ENCODE measurements around the gene AIP. TPM values are rescaled to one million over a fixed set of nuclear protein-coding genes. Genes with fewer than 3 reads are reported as not detected.

Gene AIP
- total and polyA plus RNA-seq, 9 donors, result 33.5 to 114 (median 65.4) TPM

DNA sequence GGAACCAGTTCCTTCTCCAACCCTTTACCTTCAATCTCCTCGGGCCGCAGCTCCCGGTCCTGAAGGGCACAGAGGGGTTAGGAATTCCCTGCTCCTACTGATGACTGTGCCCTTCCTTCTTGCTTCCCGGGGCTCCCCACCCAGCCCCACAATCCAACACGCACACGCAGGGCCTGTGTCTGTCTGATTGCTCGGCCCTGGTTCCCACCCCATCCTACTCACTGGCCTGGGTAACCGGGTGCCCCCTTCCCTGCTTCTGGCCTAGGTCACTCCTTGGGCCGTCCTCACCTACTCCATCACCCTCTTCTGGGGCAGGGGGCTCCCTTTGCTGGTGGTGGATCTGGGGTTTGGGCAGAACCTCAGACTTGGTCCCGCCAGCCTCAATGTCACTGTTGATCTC lies 39.1 kb downstream of the AIP start:
- no peak for DNase-seq
- no peaks in the 10 kb centered on the region for H3K36me3 ChIP-seq
- whole genome bisulfite sequencing, 3 donors, result 72 to 77% (median 73%) methylated on average over 10 of the region's 10 CpGs
- no peak overlapping the region for H3K27ac ChIP-seq
- no peaks in the 10 kb centered on the region for H3K27me3 ChIP-seq
- H3K9me3 ChIP-seq, result no peaks in the 10 kb centered on the region
- TF ChIP-seq POLR2A (IDR thresholded peaks at IDR 0.05), result no peak
- TF ChIP-seq CTCF (IDR thresholded peaks at IDR 0.05), result no peak
- no peak for TF ChIP-seq EP300 (IDR thresholded peaks at IDR 0.05)
- H3K4me1 ChIP-seq (ENCODE audit: insufficient read depth), result no peaks in the 10 kb centered on the region
- intact Hi-C loops (cut with DNase I), result no loop called here
- no peak overlapping the region for H3K4me3 ChIP-seq

DNA sequence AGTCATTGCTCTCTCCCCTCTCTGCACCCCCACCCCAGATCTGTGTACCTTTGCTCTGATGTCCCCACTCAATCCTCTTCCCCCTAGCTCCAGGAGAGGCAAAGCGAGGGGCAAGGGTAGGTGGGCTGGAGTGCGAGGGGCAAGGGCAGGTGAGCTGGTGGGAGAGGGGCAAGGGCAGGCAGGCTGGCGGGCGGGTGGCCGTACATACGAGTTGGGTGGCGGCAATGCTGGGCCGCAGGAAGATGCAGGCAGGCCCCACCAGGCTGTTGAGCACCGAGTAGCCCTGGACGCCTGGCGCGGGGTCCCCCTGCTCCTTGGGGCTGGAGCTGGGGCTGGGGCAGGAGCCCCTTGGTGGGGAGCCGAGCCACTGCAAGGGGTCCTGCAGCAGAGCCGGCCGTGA lies 39.5 kb downstream of the AIP start:
- TF ChIP-seq EP300 (IDR thresholded peaks at IDR 0.05) (no peak), POLR2A (IDR thresholded peaks at IDR 0.05) (no peak), CTCF (IDR thresholded peaks at IDR 0.05) (no peak)

GRCh38 chr11:67522844-67523555 lies 40.2 kb downstream of the AIP start, which contains the start of gene CABP2:
CABP2 (minus strand) TSS chr11:67523446; CDS start chr11:67523326, 120 bp downstream.
- 73 to 81% (median 79%) methylated on average over 20 to 23 of the region's 23 CpGs for whole genome bisulfite sequencing, 3 donors
- Histone ChIP-seq H3K36me3 (no peaks in the 10 kb centered on the region), H3K27me3 (no peaks in the 10 kb centered on the region), H3K4me3 (no peak within 1 kb of the TSS), H3K9me3 (no peaks in the 10 kb centered on the region), H3K4me1 (ENCODE audit: insufficient read depth) (no peaks in the 10 kb centered on the region), H3K27ac (no peak within 1 kb of the TSS)
- intact Hi-C loops (cut with DNase I), result no loop called here
- no peak for DNase-seq
- TF ChIP-seq CTCF (IDR thresholded peaks at IDR 0.05) (no peak), POLR2A (IDR thresholded peaks at IDR 0.05) (no peak), EP300 (IDR thresholded peaks at IDR 0.05) (no peak)

More for the DNA sequence above, 39.5 kb downstream of the AIP start:
- Histone ChIP-seq H3K4me3 (no peak overlapping the region), H3K27ac (no peak overlapping the region), H3K9me3 (no peaks in the 10 kb centered on the region), H3K4me1 (ENCODE audit: insufficient read depth) (no peaks in the 10 kb centered on the region), H3K27me3 (no peaks in the 10 kb centered on the region), H3K36me3 (no peaks in the 10 kb centered on the region)
- intact Hi-C loops (cut with DNase I), result no loop called here
- DNase-seq, result no peak
- 88 to 94% (median 88%) methylated on average over 15 of the region's 15 CpGs for WGBS, 3 donors

DNA sequence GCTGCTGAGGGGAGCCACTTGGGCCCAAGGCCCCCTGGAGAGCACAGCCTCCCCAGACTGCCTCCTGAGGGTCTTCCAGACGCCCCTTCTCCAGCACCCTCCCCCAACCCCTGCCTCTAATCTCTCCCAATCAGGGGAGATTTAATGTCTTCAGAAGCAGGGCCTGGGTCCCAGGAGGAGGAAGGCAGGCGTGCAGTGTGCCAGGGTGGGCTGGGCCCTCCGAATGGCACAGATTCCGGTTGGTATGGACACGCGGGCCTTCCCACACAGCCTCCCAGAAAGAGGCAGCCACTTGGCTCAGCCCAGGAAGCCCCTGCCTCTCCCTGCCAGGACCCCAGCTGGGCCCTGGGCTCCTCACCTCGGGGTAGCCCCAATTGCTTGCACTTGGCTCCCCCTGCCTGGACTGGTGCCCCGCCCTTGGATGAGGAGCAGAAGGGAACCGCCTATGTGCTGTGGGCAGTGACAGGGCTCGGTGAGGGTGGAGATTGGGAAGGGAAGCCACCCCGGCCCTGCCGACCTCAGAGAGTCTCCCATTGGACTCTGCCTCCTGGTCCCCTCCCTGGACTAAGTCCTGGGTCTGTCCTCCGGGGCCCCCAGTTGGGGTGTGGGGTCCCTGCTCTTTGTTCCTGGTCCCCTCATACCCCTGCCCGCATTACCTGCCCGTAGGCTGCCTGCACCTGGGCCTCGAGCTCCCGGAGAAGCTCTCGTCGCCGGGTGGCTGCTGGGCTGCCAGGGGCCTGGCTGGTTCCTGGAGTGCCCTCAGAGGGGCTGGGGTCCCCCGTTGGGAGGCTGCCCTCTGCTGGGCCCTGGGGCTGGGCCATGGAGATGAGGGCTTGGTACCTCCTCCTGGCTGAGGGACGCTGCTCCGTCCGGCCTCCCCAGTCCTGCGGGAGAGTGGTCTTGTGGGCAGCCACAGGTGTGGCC lies 41.0 kb downstream of the AIP start:
- no peaks in the 10 kb centered on the region for H3K36me3 ChIP-seq
- no peak overlapping the region for H3K27ac ChIP-seq
- DNase-seq, result no peak
- H3K9me3 ChIP-seq, result no peaks in the 10 kb centered on the region
- no peaks in the 10 kb centered on the region for H3K4me1 ChIP-seq (ENCODE audit: insufficient read depth)
- intact Hi-C loops (cut with DNase I), result no loop called here
- no peak overlapping the region for H3K4me3 ChIP-seq
- no peaks in the 10 kb centered on the region for H3K27me3 ChIP-seq
- WGBS, 3 donors, result 81 to 87% (median 82%) methylated on average over 24 to 25 of the region's 25 CpGs
- TF ChIP-seq EP300 (IDR thresholded peaks at IDR 0.05) (no peak), CTCF (IDR thresholded peaks at IDR 0.05) (no peak), POLR2A (IDR thresholded peaks at IDR 0.05) (no peak)

Data from ovary (tissue), 9 donors.